A549 (cell line): ENCODE measurements around the gene P2RX3.

Source experiments
- BHLHE40 ChIP-seq: IDR thresholded peaks from 2 replicates; pipeline ENCODE4 v1.6.1; 2012; ENCODE audit warnings: low read depth, low read length, inconsistent platforms
- EHF ChIP-seq: fragments of 250-450 bp; sonication (Bioruptor Pico); IDR thresholded peaks from 2 replicates; pipeline ENCODE4 v1.5.0; 2020; ENCODE audit warnings: mild to moderate bottlenecking
- ESRRA ChIP-seq: fragments of 150-350 bp; IDR thresholded peaks from 2 replicates; pipeline ENCODE4 v1.6.1; 2014; ENCODE audit warnings: mild to moderate bottlenecking, low read length, borderline replicate concordance
- MYC ChIP-seq: IDR thresholded peaks from 2 replicates; pipeline ENCODE4 v1.6.1; 2012; ENCODE audit warnings: mild to moderate bottlenecking, inconsistent platforms, low read length, improper control_type of control experiment, borderline replicate concordance
- POLR2A ChIP-seq: IDR thresholded peaks from 2 replicates; pipeline ENCODE4 v1.6.1; 2012; ENCODE audit warnings: mild to moderate bottlenecking, low read length
- TF ChIP-seq, protein P1 (sequence below): fragments of >200 bp; sonication (Bioruptor Twin); formaldehyde crosslinking; IDR thresholded peaks from 3 replicates; pipeline ENCODE4 v1.5.1; 2016
- TF ChIP-seq, protein P2 (sequence below): IDR thresholded peaks from 2 replicates; pipeline ENCODE4 v1.6.1; 2012

DNA sequence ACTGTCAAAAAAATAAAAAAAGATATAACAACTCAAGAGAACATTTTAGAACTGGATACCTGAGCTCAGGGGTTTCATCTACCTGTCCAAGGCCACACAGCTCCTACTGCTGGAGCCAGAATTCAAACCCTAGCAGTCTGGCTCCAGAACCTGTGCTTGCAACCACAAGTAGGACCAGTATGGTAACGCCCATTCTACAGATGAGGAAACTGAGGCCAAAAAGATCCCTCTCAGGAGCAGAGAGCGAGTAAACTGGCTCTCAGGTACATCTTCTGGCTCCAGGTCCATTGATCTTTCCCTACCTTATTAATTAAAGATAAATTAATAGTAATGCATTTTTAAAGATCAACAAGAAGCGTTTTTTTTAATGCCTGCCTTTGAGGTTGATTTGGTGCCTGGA, 19.2 kb downstream of the P2RX3 start:
- TF ChIP-seq, protein P1, sequence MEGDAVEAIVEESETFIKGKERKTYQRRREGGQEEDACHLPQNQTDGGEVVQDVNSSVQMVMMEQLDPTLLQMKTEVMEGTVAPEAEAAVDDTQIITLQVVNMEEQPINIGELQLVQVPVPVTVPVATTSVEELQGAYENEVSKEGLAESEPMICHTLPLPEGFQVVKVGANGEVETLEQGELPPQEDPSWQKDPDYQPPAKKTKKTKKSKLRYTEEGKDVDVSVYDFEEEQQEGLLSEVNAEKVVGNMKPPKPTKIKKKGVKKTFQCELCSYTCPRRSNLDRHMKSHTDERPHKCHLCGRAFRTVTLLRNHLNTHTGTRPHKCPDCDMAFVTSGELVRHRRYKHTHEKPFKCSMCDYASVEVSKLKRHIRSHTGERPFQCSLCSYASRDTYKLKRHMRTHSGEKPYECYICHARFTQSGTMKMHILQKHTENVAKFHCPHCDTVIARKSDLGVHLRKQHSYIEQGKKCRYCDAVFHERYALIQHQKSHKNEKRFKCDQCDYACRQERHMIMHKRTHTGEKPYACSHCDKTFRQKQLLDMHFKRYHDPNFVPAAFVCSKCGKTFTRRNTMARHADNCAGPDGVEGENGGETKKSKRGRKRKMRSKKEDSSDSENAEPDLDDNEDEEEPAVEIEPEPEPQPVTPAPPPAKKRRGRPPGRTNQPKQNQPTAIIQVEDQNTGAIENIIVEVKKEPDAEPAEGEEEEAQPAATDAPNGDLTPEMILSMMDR = no peak
- TF ChIP-seq ESRRA (no peak), POLR2A (no peak), MYC (no peak), EHF (CRISPR knock-in tag) (no peak), BHLHE40 (no peak)
- TF ChIP-seq, protein P2, sequence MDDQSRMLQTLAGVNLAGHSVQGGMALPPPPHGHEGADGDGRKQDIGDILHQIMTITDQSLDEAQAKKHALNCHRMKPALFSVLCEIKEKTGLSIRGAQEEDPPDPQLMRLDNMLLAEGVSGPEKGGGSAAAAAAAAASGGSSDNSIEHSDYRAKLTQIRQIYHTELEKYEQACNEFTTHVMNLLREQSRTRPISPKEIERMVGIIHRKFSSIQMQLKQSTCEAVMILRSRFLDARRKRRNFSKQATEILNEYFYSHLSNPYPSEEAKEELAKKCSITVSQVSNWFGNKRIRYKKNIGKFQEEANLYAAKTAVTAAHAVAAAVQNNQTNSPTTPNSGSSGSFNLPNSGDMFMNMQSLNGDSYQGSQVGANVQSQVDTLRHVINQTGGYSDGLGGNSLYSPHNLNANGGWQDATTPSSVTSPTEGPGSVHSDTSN = no peak
